K562 (cell line): Measurements from ENCODE around the gene LEO1. TPM values are rescaled to one million over a fixed set of nuclear protein-coding genes. Genes with fewer than 3 reads are reported as not detected.

Experiments used
- ATAC-seq: fragments of 200-7000 bp; cut with Tn5 transposase; 3 replicates; pipeline ENCODE4 v1.9.1; 2020; ENCODE audit warnings: moderate library complexity
- BruUV-seq: library from RNA; stranded (reverse); fragments of 400-500 nt; replicated peaks from 2 replicates; lab custom pipeline; 2021; lab: Mats Ljungman, UMichigan
- CTCF ChIA-PET: fragments of 300-600 bp; formaldehyde crosslinking; extraction: SDS; loops from one replicate; lab custom pipeline; 2021; ENCODE audit warnings: low intra/inter-chr PET ratio; lab: Yijun Ruan, JAX
- POLR2A ChIA-PET: fragments of 300-600, 350-650 bp; sonication (Branson Sonifier 250); formaldehyde crosslinking; extraction: SDS; loops from one replicate; lab custom pipeline; 2021; ENCODE audit warnings: antibody characterized with exemption, inconsistent platforms; lab: Yijun Ruan, JAX
- DNase-seq, 4 experiments: peaks; one replicate each; pipeline versions ENCODE4 v3.0.0 to v3.0.0-alpha.2; 2011 to 2018; ENCODE audit warnings: low spot score in 3 of 4, mixed read lengths in 3 of 4; ENCODE audit errors: extremely low read depth in 1 of 4
- FAIRE-seq: peaks from 2 replicates; lab custom pipeline; 2011; peaks lifted over from hg19 to GRCh38; lab: Jason Lieb, UNC
- H2AFZ ChIP-seq: 2 replicates; pipeline ENCODE4 v1.6.0; 2011; ENCODE audit warnings: low read depth, low read length, control low read depth, inconsistent platforms
- H3K27ac ChIP-seq: fragments of 200-600 bp; 3 replicates; pipeline ENCODE4 v1.8.0; 2011; ENCODE audit warnings: low read depth, mild to moderate bottlenecking, control low read depth, inconsistent platforms, low read length, moderate library complexity, mixed read lengths; ENCODE audit errors: extremely low read depth
- H3K27me3 ChIP-seq, 2 experiments: fragments of 300-600 bp in 1 of 2; 2 replicates in 1 of 2; 3 replicates in 1 of 2; pipeline versions ENCODE4 v1.6.0 to v1.8.0; 2011; ENCODE audit warnings: inconsistent platforms in 2 of 2, low read length in 2 of 2, mild to moderate bottlenecking in 1 of 2, mixed read lengths in 1 of 2, moderate library complexity in 1 of 2; ENCODE audit not compliant: control insufficient read depth in 2 of 2, insufficient read depth in 2 of 2
- H3K36me3 ChIP-seq: fragments of 300-600 bp; 3 replicates; pipeline ENCODE4 v1.8.0; 2011; ENCODE audit warnings: mild to moderate bottlenecking, low read length, inconsistent platforms; ENCODE audit not compliant: control insufficient read depth, insufficient read depth
- H3K4me1 ChIP-seq, 2 experiments: fragments of 200-600 bp in 1 of 2; replicated peaks in 1 of 2; 2 replicates in 1 of 2; 3 replicates in 1 of 2; pipeline versions ENCODE4 v1.5.1 to v1.8.0; 2011; ENCODE audit warnings: inconsistent platforms in 2 of 2, low read length in 2 of 2, mild to moderate bottlenecking in 1 of 2, mixed read lengths in 1 of 2, moderate library complexity in 1 of 2; ENCODE audit not compliant: control insufficient read depth in 2 of 2, insufficient read depth in 2 of 2
- H3K4me2 ChIP-seq: 2 replicates; pipeline ENCODE4 v1.6.1; 2011; ENCODE audit warnings: low read length, control low read depth, inconsistent platforms, mixed read lengths; ENCODE audit not compliant: insufficient read depth
- H3K4me3 ChIP-seq: fragments of 200-600 bp; sonication (generic), shearing (Covaris generic); 2 replicates; pipeline ENCODE4 v1.5.1; 2016; ENCODE audit warnings: control low read depth, inconsistent platforms
- H3K79me2 ChIP-seq: fragments of 200-600 bp; 3 replicates; pipeline ENCODE4 v1.8.0; 2011; ENCODE audit warnings: low read length, inconsistent platforms; ENCODE audit not compliant: control insufficient read depth, insufficient read depth
- H3K9ac ChIP-seq, 2 experiments: 2 replicates each; pipeline versions ENCODE4 v1.6.0 to v1.6.1; 2011; ENCODE audit warnings: low read depth in 2 of 2, low read length in 2 of 2, control low read depth in 1 of 2, inconsistent platforms in 1 of 2, mild to moderate bottlenecking in 1 of 2, mixed read lengths in 1 of 2; ENCODE audit not compliant: insufficient read depth in 1 of 2
- H3K9me1 ChIP-seq: one replicate; pipeline ENCODE4 v1.6.0; 2011; ENCODE audit warnings: inconsistent platforms, mild to moderate bottlenecking, low read length, moderate library complexity; ENCODE audit not compliant: control insufficient read depth, insufficient read depth
- H3K9me3 ChIP-seq: replicated peaks from 2 replicates; pipeline ENCODE4 v1.5.1; 2011; ENCODE audit warnings: low read depth, low read length, inconsistent platforms; ENCODE audit not compliant: control insufficient read depth, insufficient read depth
- H4K20me1 ChIP-seq: replicated peaks from 2 replicates; pipeline ENCODE4 v1.6.1; 2011; ENCODE audit warnings: low read length, inconsistent platforms, mixed read lengths; ENCODE audit not compliant: control insufficient read depth, insufficient read depth
- CREM ChIP-seq: IDR thresholded peaks from 2 replicates; pipeline ENCODE4 v1.6.1; 2014; ENCODE audit warnings: antibody characterized with exemption, low read depth
- EGR1 ChIP-seq: fragments of 450-650 bp; conservative IDR thresholded peaks from 2 replicates; pipeline ENCODE4 v1.6.1; 2017; ENCODE audit warnings: mild to moderate bottlenecking
- ELF1 ChIP-seq: fragments of 200-800 bp; sonication (Bioruptor generic); IDR thresholded peaks from 2 replicates; pipeline ENCODE4 v1.6.1; 2016; ENCODE audit warnings: missing genetic modification characterization, missing compliant biosample characterization
- EP300 ChIP-seq: IDR thresholded peaks from 2 replicates; pipeline ENCODE4 v1.6.1; 2012; ENCODE audit warnings: low read length, improper control_type of control experiment
- HDAC8 ChIP-seq: fragments of 450-650 bp; IDR thresholded peaks from 2 replicates; pipeline ENCODE4 v1.6.1; 2016; ENCODE audit warnings: mild to moderate bottlenecking, missing genetic modification characterization, moderate library complexity, missing compliant biosample characterization
- KLF6 ChIP-seq: fragments of 250-450 bp; sonication (Bioruptor Pico); IDR thresholded peaks from 2 replicates; pipeline ENCODE4 v1.4.0; 2020; ENCODE audit warnings: mild to moderate bottlenecking, moderate library complexity, borderline replicate concordance
- MAFF ChIP-seq: IDR thresholded peaks from 2 replicates; pipeline ENCODE4 v1.6.1; 2012; ENCODE audit warnings: low read length, improper control_type of control experiment
- PHB ChIP-seq: fragments of 250-450 bp; sonication (Bioruptor Pico); IDR thresholded peaks from 2 replicates; pipeline ENCODE4 v1.5.0; 2021
- POLR3G ChIP-seq: IDR thresholded peaks from 2 replicates; pipeline ENCODE4 v1.6.1; 2011; ENCODE audit not compliant: insufficient read length, insufficient replicate concordance; ENCODE audit errors: extremely low read depth
- RB1 ChIP-seq: fragments of 450-650 bp; IDR thresholded peaks from 2 replicates; pipeline ENCODE4 v1.6.1; 2017; ENCODE audit warnings: low read depth, mild to moderate bottlenecking
- TAF9B ChIP-seq: fragments of 450-650 bp; IDR thresholded peaks from 2 replicates; pipeline ENCODE4 v1.6.1; 2018; ENCODE audit warnings: mild to moderate bottlenecking; ENCODE audit not compliant: partially characterized antibody
- TCF3 ChIP-seq: sonication (generic); formaldehyde crosslinking; IDR thresholded peaks from 2 replicates; pipeline ENCODE4 v1.4.0; 2020; ENCODE audit warnings: mild to moderate bottlenecking, missing genetic modification reagents
- THAP7 ChIP-seq: fragments of 250-450 bp; sonication (Bioruptor Pico); IDR thresholded peaks from 2 replicates; pipeline ENCODE4 v1.5.0; 2021
- WGBS: fragments of 100-300 bp; shearing (Covaris generic); methylation state at CpG from one replicate; pipeline ENCODE4 v1.1.6; 2016; ENCODE audit warnings: low coverage, mixed read lengths; ENCODE audit not compliant: insufficient coverage; ENCODE audit errors: missing lambda C conversion rate; 5-methylcytosine and 5-hydroxymethylcytosine counted together
- in situ Hi-C: fragments of 300-500 bp; cut with MboI; formaldehyde crosslinking; loops from 4 replicates; pipeline ENCODE4 v1.15.0; 2018; ENCODE audit warnings: inconsistent platforms, mixed read lengths
- intact Hi-C: fragments of 100-400 bp; cut with micrococcal nuclease; formaldehyde crosslinking; loops from 2 replicates; pipeline ENCODE4 v1.14.2; 2022
- polyA plus RNA-seq, 8 experiments: library from polyadenylated mRNA; depleted of rRNA in 4 of 8; stranded (reverse) in 5 of 8; unstranded in 3 of 8; fragments of >200 nt; fragmentation: Nextera tagmentation in 2 of 8; fragmentation: Illumina TruSeq in 1 of 8; extraction: Ambion mirVana in 2 of 8; extraction: Trizol in 1 of 8; gene quantifications; 2 replicates each; pipeline versions ENCODE4 v1.2.1 to v1.2.3, GENCODE V29; 2011 to 2014; ENCODE audit warnings: inconsistent platforms in 1 of 8, missing spikeins in 1 of 8
- total RNA-seq, 7 experiments: library from RNA; depleted of rRNA in 6 of 7; stranded (reverse); fragments of >200 nt in 6 of 7; fragmentation: Illumina TruSeq in 2 of 7; extraction: Trizol in 2 of 7; gene quantifications; 2 replicates each; pipeline versions ENCODE4 v1.2.1 to v1.2.3, GENCODE V29; 2011 to 2021; ENCODE audit warnings: low replicate concordance in 1 of 7
- TF ChIP-seq, protein P1 (sequence below): fragments of 200-800 bp; sonication (Bioruptor generic); IDR thresholded peaks from 2 replicates; pipeline ENCODE4 v1.6.1; 2017; ENCODE audit warnings: missing genetic modification characterization, missing compliant biosample characterization

The LEO1 gene
- total and polyA plus RNA-seq, 9 of the 15 experiments (the other 6 are each of a cell fraction or from before 2014, with no cell fraction given): 8.4 to 48.3 (median 37.9) TPM

DNA sequence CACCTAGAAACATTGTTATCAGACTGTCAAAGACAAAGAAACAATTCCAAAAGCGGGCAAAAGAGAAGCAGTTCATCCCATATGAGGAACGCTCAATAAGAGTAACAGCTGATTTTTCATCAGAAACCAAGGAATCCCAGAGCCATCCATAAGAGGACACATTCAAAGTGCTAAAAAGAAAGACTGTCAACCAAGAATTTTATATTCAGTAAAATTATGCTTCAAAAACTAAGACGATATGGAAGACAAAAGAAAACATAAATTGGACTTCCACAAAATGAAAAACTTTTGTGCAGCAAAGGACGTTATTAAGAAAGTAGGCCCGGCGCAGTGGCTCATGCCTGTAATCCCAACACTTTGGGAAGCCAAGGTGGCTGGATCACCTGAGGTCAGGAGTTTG, 4.0 kb downstream of the LEO1 start:
- no peak overlapping the region for H3K27ac ChIP-seq
- H3K79me2 ChIP-seq: peaks cover 59% of the 10 kb centered on the region
- H3K9ac ChIP-seq: no peak overlapping the region
- no peaks in the 10 kb centered on the region for H3K9me1 ChIP-seq
- 57% methylated on average over 6 of the region's 6 CpGs for WGBS
- H3K27me3 ChIP-seq: no peaks in the 10 kb centered on the region
- intact Hi-C loops (no loop called here), in situ Hi-C loops (no loop called here)
- POLR2A ChIA-PET: interaction anchor here (1.0 kb wide), 1 partner anchor 9 kb away, joined by 3 read pairs; no protein-coding TSS in a partner anchor
- no peak for TF ChIP-seq PHB (CRISPR knock-in tag)
- TF ChIP-seq EP300: no peak
- no peak for TF ChIP-seq ELF1
- no peak for TF ChIP-seq EGR1
- TF ChIP-seq THAP7 (CRISPR knock-in tag): no peak
- TF ChIP-seq CREM: no peak
- TF ChIP-seq KLF6 (CRISPR knock-in tag): no peak
- TF ChIP-seq POLR3G: no peak
- no peak for TF ChIP-seq TAF9B
- no peak for TF ChIP-seq HDAC8 (tag)
- no peak for TF ChIP-seq RB1
- TF ChIP-seq MAFF: no peak
- no peak for TF ChIP-seq TCF3
- TF ChIP-seq, protein P1, sequence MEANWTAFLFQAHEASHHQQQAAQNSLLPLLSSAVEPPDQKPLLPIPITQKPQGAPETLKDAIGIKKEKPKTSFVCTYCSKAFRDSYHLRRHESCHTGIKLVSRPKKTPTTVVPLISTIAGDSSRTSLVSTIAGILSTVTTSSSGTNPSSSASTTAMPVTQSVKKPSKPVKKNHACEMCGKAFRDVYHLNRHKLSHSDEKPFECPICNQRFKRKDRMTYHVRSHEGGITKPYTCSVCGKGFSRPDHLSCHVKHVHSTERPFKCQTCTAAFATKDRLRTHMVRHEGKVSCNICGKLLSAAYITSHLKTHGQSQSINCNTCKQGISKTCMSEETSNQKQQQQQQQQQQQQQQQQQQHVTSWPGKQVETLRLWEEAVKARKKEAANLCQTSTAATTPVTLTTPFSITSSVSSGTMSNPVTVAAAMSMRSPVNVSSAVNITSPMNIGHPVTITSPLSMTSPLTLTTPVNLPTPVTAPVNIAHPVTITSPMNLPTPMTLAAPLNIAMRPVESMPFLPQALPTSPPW: no peak
- BruUV-seq: no TSS peak
- DNase-seq (no peak), ATAC-seq (no peak), FAIRE-seq (no peak)
- H3K36me3 ChIP-seq: peaks cover 18% of the 10 kb centered on the region; the same call in 2 of the 3 replicates
- CTCF ChIA-PET: no interaction called here
- no peak overlapping the region for H3K4me2 ChIP-seq
- no peaks in the 10 kb centered on the region for H3K9me3 ChIP-seq
- peaks cover 3 to 17% of the 10 kb centered on the region in 2 experiments; a peak in 4 of 5 replicates for H3K4me1 ChIP-seq
- H4K20me1 ChIP-seq: no peaks in the 10 kb centered on the region
- no peak overlapping the region for H3K4me3 ChIP-seq
- H2AFZ ChIP-seq: no peak overlapping the region
